ENCODE data around the gene NEURL3.

- TF ChIP-seq RARB (CRISPR knock-in tag; IDR thresholded peaks at IDR 0.05), result no peak
- no peak for TF ChIP-seq TSHZ2 (CRISPR knock-in tag; IDR thresholded peaks at IDR 0.05)
- no peak for TF ChIP-seq GLIS3 (CRISPR knock-in tag; IDR thresholded peaks at IDR 0.05)
- TF ChIP-seq SNAI2 (CRISPR knock-in tag; IDR thresholded peaks at IDR 0.05), result no peak
- TF ChIP-seq ZFP3 (CRISPR knock-in tag; IDR thresholded peaks at IDR 0.05), result no peak
- no peak for TF ChIP-seq TOX (CRISPR knock-in tag; IDR thresholded peaks at IDR 0.05; ENCODE audit: borderline replicate concordance)
- no peak for TF ChIP-seq BACH2 (CRISPR knock-in tag; IDR thresholded peaks at IDR 0.05; ENCODE audit: borderline replicate concordance)
- TF ChIP-seq TCF4 (CRISPR knock-in tag; IDR thresholded peaks at IDR 0.05; ENCODE audit: borderline replicate concordance), result no peak
- TF ChIP-seq PATZ1 (CRISPR knock-in tag; IDR thresholded peaks at IDR 0.05; ENCODE audit: borderline replicate concordance), result no peak
- no peak for TF ChIP-seq ESRRG (CRISPR knock-in tag; IDR thresholded peaks at IDR 0.05)
- TF ChIP-seq CSDC2 (CRISPR knock-in tag; IDR thresholded peaks at IDR 0.05), result no peak
Measured at GRCh38 chr2:96533292-96534073, 28.3 kb upstream of the NEURL3 start.

Data from SK-N-SH treated with all-trans-retinoic acid at 6 μM for 48 hours (cell line).